Effector CD4-positive, alpha-beta T cell (primary cell): Measurements from ENCODE around the gene STEAP2.
"Not testable (repeated sequence)": the region's sequence is repeated elsewhere in the genome, so short reads cannot be mapped to it uniquely, and the experiment has no call there.

Source experiments
- DNase-seq: peaks from one replicate; pipeline ENCODE4 v3.0.0-alpha.2; 2020

The STEAP2 gene

DNA sequence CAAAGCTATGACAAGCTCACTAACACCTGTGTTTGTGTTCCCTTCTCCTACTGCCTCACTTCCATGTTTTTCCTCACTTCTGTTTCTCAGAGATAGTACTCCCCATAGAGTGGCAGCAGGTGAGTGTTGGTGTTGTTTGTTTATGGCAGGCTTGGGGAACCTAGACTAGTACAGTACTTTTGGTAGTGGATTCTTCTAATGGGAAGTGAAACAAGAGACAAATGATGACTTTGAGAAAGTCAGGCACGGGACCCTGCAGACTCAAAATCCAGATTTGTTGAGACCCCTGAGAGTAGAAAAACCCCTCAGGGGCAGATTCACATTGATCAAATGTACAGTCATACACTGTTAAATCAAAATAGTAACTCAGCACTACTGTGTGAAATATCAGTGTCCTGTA lies 27.0 kb downstream of the STEAP2 start:
- DNase-seq: no peak

DNA sequence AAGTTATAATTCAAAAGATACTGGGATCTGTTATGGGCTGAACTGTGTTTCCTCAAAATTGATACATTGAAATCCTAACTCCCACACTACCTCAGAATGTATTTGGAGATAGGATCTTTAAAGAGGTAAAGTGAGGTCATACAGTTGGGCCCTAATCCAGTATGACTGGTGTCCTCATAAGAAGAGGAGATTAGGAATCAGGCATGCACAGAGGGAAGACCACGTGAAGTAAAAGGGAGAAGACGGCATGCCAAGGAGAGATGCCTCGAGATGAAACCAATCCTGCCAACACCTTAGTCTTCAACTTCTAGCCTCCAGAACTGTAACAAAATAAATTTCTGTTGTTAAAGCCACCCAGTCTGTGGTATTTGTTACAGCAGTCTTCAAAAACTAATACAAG lies 27.5 kb downstream of the STEAP2 start:
- DNase-seq: no peak

DNA sequence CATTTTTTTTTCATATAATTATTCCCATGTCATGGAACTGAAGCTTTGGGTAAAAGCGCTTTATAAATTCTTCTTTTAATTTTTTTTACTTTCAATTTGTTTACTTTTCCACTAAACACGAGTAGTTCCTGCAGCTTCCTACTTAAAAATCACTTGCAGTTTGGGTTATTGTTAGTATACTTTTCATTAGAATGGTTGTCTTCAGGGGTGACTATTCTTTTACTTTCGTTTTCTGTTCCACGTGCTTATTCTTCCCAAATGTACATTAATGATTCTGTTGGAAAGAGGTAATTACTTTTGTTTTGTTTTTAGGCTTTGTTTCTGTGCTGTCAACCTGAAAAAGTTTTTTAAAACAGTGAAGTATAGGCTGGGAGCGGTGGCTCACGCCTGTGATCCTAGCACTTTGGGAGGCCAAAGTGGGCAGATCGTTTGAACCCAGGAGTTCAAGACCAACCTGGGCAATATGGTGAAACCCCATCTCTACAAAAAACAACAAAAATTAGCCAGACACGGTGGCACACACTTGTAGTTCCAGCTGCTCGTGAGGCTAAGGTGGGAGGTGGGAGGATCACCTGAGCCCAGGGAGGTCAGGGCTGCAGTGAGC lies 28.2 kb downstream of the STEAP2 start:
- DNase-seq: no peak

DNA sequence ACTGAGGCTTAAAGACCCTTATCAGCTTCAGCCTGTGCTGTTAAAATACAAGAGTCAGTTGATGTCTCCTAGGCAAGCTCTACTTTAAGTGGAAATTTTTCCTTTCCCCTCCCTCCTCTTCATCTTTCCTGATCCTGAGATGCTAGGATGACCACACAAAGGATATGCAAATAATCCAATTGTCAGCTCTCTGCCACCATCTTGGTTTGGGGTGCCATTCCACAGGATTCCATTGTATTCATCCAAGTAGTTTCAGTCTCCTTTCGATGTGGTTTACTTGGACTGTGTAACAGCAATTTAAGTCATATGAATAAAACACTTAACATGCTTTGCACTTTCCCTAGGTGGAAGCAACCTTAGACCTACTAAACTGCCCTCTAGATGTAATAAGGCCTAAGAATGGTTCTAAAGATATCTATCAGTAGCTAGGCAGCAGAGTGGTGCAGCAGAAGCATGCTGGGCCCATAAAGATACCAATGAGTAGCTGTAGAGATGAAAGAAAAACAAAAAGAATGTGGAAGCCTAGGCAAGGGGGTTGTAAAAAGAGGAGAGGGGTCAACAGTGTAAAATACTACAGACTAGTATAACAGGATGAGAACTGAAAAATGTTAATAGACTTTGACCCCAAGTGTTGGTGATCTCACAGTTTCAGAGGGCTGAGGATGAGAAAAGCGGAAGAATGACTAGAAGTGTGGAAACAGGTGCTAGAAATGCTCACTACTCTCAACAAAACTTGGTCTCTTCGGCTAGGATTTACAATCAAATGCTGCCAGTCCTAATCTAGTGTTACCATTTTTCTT lies 31.0 kb downstream of the STEAP2 start:
- DNase-seq: no peak

DNA sequence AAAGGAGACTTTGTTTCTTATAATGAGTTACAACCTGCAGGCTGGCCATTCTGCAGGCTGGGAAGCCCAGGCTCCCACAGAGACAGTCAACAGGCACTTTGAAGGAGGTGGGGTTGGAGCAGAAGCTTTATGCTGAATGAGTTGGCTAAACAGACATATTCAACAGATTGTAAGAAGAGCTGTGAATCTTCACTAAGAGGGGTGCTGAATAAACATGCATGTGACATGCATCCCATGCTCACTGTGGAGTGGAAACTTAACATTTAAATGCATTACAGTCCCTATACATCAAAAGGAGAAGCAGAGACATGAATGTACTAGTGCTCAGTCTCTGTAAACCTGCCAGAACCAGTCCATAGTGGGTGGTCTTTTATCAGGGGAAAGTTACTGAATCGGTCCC lies 32.0 kb downstream of the STEAP2 start:
- no peak for DNase-seq

DNA sequence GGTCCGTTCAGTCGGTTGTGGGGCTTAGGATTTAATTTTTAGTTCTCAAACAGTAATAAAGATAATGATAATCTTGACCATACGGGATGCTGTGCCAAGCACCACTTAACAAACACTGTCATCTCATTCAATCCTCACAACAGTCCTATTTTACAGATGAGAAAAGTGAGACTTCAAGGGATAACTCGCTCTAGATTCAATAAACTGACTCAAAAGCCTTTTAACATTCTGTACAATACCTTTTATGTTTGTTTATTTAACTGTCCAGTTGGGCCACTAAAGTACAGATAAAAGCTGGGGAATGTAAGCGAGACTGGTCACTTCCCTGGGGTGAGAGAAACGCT lies 33.0 kb downstream of the STEAP2 start:
- DNase-seq: no peak

DNA sequence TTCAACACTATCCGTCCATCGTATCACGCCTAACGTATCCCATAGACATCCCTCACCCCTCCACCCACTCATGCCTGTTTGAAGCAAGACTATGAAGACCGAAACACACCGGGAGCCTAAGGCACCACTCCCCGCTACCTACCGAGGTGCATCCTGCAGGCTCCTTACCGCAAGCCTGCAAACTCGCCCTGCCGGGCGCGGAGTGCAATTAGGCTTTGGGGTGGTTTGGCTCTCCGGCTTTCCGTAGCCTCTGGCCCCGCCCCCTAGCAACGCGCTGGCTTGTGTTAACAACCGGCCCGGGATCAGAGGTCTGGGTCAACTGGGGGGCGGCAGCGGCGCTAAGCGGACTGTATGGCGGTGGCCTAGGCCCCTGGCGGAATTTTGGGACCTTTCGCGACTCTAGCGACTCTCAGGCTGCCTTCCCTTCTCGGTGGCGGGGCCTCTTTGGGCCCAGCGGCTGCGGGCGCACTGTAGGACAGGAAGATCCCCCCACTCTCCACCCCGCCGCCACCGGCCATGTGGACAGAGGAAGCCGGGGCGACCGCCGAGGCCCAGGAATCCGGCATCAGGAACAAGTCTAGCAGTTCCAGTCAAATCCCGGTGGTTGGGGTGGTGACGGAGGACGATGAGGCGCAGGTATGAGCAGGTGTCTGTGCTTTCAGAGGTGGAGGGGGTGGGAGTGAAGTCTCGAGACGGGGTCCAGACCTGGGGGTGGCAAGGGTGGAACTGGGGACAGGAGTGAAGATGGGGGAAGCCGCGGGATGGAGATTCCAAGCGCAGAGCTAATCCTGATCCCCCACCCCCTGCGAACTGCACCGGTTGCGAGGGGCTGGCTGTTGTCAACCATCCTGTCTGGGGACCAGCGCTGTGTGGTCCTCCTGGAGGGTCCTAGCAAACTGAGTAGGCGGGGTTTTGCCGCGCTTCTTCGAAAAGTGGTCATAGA lies 33.6 kb downstream of the STEAP2 start, which contains the start of gene CFAP69:
Gene CFAP69, plus strand, starts transcription at position 266 of the 943 bp plus-strand sequence. Its CDS starts 251 bp downstream, at position 517.
- peak; percentile 68 for DNase-seq

DNA sequence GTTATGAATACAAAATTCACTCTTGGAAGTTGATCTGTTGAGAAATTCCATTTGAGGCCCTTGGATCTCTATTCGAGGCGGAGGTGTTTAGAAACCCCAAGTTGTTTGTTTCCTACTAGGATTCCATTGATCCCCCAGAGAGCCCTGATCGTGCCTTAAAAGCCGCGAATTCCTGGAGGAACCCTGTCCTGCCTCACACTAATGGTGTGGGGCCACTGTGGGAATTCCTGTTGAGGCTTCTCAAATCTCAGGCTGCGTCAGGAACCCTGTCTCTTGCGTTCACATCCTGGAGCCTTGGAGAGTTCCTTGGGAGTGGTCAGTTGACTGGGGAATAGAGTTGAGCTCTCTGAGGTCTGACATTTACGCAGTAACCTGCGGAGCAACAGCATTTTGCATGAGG lies 34.6 kb downstream of the STEAP2 start:
- no peak for DNase-seq

DNA sequence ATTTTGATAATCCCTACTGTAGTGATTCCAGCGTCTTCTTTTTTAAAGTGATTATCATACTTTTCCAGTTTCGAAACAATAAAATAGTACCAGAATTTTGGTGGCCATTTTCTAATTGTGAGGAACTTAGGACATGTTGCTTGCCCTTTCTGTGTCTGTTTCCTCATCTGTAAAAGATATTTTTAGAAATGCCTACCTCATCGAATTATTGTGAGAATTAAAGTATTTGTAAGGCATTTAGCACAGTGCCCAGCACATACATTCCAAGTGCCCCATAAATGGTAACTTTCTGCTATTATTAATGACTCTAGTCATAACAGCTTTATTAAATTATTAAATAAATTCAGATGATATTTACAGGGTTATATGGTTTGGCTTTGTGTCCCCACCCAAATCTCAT lies 37.2 kb downstream of the STEAP2 start:
- DNase-seq: no peak

DNA sequence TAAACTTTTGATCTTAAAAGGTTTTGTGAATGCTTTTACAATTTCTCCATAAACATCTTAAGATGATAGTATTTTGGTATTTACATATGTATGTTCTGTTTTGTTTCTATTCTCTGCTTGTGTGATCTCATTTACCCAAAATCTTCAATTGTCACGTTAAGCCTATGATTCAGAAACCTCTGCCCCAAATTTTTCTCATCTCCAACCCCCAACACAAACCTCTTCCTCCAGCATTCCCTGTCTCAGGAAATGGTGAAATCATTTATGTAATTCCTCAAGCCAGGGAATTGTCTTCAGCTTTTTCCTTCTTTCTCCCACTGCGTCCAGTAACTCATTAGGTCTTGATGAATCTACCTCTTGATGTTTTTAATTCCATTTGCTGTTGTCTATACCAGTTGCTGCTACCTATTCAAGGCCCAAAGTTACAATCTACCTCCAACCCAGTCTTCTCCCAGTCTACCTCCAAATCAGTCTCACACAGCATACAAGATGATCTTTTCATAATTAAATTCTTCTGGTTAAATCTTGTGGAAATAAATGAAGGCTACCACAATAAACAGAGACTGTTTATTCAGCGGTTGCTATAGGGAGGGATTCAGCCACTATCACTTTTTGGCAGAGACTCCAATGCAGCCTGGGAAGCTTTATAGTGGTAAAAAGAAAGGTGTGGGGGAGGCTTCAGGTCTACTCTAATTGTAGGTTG lies 39.2 kb downstream of the STEAP2 start:
- DNase-seq: no peak

DNA sequence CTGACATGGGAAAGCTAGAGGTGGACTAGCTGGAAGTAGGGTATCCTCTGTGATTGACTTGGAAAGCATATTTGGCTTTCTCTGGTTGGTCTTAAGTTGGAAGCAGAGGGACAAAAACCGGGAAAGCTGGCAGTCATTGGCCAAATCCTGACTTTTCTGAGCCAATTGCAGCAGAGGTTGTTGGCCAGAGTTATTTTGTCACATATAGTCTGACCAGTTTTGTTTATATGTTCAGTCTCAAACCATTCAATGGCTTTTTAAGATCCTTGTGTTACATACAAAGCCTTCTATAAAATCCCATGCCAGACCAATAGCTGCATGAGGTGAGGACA lies 39.7 kb downstream of the STEAP2 start:
- no peak for DNase-seq

DNA sequence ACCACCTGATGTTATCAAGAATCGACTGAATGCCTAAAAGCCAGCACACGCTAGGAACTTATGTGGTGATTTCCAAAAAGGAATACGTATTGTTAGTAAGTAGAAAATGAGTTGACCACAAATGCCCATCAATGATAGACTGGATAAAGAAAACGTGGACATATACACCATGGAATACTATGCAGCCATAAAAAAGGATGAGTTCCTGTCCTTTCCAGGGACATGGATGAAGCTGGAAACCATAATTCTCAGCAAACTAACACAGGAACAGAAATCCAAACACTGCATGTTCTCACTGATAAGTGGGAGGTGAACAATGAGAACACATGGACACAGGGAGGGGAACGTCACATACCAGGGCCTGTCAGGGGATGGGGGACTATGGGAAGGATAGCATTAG lies 44.5 kb downstream of the STEAP2 start:
- not testable (repeated sequence) for DNase-seq

DNA sequence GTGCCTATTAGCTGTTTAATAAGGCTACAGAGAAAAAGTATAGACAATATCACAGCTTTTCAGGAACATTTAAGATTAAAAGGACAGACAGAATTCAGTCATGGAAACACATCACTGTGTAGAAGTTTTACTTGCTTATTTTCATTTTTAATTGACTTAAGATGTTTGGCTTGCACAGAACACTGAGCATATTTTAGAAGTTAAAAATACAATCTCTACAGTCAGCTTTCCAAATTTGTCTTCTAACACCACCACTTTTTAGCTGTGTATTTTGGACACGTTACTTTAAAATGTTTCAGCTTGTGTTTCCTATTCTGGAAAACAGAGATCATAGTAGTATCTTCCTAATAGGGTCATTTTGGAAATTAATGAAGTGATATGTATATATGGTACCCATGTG lies 45.2 kb downstream of the STEAP2 start:
- DNase-seq: no peak

DNA sequence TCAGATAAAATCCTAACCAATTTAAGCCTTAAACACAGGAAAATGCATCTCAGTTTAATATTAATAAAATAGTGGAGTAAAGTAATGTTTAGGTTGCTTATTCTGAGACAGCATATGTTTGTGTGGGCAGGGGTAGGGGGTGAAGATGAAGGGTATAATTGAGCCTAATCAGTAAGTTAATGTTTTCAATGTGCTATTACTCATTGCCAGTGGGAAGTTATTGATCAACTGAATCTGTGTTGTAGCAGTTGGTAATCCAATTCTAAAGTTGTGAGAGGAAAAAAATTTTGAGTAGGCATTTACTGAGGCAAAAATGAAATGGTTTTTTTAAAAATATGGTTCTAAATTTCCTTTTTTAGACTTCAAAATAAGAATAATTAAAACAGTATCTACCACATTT lies 49.9 kb downstream of the STEAP2 start:
- DNase-seq: no peak

DNA sequence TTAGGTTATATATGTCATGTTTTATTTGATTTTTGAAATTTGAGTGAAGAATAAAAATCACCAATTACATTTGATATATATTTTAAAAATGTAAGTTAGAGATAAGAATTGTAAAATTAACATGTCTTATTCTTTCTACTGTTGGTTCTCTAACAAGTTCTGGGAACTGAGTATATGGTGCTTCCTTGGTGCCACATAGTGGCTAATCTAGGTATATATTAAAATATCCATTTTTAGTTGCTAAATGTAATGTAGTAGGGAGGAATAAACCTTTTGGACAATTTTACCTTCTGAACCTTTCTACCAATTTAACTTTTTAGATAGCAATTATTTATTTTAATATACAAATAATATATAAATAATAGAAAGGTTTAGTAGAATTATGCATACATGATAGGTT lies 50.9 kb downstream of the STEAP2 start:
- DNase-seq: no peak

DNA sequence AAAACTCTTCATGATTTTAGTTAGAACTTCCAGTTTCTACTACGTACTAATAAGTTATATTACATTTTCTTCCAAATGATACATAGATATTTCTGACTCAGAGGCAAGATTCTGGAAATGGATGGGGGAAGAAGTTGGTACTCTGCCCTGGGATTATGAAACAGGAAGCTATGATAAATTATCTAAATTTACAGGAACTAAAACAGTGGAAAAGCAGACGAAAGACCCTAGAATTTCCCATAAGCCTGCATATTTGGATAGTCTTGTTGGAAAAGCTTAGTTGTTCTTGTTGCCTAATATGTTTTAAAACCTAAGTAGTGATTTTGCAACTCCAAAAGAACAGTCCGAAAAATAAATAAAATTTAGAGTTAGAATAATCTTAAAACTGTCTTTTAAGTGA lies 55.3 kb downstream of the STEAP2 start:
- DNase-seq: no peak

DNA sequence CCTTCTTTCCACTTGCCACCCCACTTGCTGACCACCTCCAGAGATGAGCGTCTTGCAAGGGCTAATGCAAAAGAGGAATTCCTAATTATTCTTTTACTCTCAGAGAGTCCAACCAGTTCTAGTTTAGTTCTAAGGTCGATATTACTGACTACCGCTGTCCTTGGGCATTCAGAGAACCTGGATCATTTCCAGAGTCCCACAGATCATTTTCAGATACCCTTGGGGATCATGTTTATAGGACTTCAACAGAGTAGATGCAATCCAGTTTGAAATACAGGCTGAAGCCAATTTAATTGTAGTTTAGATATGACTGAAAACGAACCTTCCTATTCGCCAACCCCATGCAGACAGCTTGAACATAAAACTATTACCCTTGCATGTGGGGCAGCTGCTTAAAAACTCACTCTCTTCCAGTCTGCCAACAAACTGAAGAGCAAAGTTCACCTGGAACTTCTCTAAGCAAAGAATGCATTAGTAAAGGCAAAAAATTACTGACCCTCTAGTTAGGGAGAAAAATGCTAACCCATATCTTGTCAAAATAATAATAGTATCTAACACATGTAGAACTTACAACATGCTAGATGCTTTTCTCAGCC lies 55.8 kb downstream of the STEAP2 start:
- no peak for DNase-seq

DNA sequence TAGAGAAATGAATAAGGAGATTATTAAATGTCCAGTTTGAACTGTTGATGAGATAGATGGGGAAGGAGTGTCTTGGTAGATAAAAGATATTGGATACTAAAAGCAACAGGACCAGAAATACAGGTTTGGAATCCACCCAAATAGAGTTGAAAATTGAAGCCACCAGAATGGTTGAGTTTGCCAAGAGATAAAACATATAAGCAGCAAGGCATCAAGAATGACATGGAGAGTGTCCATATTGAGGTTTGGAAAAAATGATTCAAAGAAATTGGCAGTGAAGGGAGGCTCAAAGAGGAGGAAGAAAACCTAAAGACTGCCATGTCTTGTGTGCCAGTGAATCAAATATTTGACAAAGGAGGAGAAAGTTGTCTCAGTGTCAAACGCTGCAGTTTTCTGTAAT lies 57.6 kb downstream of the STEAP2 start:
- DNase-seq: no peak

DNA sequence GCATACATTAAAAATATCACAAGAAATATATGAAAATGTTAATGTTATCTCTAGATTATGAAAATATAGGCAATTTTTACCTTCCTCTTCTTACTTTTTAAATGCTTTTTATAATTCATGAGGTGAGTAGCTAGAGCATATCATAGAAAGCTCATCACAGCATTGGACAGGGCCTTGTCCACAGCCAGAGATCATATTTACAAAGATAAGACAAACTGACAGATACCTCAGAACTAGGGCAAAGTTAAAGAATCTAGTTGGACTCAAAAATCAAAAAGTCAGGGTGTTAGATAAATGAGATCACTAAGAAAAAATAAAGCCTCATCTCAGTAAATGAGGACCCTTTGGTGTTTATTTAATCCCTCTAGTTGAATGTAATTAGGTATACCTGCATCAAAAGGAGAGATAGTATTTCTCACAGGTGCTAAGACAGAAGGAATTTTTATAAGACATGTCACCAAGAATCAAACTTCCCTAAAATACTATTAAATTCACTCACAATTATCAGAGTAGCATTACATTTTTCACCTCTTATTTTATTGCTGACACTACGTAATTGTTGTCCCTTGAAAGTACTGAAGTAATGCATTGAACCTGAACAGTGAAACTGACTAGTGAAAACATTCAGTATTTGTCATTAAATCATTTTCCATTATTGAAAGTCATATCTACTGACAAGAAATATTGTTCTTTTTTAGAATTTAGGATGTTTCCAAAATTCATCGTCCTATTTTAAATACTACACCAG lies 59.1 kb downstream of the STEAP2 start:
- DNase-seq: no peak

DNA sequence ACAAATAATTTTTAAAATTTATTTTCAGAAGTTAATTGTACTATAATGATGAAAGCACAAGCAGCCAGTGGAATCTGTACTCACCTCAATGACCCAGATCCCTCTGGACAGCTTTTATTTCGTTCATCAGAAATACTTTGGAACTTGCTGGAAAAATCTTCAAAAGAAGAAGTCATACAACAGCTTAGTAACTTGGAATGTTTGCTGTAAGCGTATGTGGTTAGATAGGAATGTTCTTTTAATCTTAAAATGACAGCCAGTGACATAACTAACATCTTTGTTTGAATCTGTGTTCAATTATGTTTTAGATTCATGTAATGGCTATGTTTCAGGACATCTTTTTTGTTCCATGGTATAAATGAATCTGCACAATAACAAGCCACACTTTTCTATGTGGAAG lies 60.2 kb downstream of the STEAP2 start:
- DNase-seq: no peak

DNA sequence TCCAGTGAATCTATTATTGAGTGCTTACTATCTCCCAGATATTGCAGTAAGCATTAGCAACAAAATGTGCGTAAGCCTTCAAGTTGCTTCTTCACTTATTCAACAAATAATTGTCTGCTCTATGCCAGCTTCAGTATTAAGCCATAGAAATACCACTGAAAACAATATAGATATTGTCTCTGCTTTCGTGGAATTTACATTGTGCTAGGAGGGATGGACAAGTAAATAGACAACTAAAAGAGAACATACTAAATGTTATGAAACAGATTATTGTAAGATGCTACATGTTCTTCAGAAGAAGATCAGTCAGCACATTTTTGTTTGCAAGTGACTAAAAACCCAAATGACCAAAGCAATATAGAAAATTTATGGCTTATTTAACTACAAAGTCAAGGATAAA lies 60.7 kb downstream of the STEAP2 start:
- DNase-seq: no peak

DNA sequence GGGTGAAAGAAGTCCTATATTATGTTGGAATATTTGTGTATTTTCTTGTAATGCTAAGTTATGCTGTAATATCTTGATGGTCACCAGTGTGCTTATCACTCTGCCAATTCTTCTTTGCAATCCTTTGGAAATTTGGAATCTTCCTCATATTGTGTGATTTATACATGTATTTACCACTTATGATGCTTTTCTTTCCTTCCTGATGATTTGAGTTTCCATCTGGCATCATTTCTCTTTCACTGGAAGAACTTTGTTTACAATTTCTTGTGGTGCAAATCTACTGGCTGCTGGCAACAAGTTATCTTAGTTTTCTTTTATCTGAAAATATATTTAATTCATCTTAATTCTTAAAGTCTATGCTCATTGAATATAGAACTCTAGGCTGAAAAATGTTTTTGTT lies 62.6 kb downstream of the STEAP2 start:
- no peak for DNase-seq
